ENCODE data around the gene SFMBT2.

DNA sequence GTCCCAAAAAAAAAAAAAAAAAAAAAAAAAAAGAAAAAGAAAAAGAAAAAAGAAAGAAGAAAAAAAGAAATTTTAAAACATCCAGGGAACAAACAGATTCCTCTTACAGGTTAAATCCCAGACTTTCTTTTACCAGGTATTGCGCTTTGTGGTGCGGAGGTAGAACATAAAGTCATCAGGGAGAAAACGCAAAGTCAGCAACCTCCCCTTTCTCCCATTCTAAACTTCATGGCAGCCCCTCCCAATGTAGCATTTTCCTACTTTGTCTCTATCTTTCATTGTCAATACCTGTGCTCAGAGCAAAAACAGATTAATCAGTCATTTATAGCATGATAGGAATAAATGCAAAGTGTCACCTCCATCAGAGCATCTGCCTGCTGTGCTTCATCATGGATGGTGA lies 299.7 kb downstream of the SFMBT2 start:
- TF ChIP-seq, protein P1, sequence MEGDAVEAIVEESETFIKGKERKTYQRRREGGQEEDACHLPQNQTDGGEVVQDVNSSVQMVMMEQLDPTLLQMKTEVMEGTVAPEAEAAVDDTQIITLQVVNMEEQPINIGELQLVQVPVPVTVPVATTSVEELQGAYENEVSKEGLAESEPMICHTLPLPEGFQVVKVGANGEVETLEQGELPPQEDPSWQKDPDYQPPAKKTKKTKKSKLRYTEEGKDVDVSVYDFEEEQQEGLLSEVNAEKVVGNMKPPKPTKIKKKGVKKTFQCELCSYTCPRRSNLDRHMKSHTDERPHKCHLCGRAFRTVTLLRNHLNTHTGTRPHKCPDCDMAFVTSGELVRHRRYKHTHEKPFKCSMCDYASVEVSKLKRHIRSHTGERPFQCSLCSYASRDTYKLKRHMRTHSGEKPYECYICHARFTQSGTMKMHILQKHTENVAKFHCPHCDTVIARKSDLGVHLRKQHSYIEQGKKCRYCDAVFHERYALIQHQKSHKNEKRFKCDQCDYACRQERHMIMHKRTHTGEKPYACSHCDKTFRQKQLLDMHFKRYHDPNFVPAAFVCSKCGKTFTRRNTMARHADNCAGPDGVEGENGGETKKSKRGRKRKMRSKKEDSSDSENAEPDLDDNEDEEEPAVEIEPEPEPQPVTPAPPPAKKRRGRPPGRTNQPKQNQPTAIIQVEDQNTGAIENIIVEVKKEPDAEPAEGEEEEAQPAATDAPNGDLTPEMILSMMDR (IDR thresholded peaks at IDR 0.05; ENCODE audit: low read depth, low read length, poor library complexity, severe bottlenecking): no peak
- TF ChIP-seq EZH2phosphoT487 (IDR thresholded peaks at IDR 0.05; ENCODE audit: borderline replicate concordance, low read length): no peak
